Umbilical cord (tissue), 2 donors: ENCODE results near the gene ST3GAL2. TPM values are rescaled to one million over a fixed set of nuclear protein-coding genes. Genes with fewer than 3 reads are reported as not detected.

ENCODE experiments used
- DNase-seq: peaks from one replicate; pipeline ENCODE4 v3.0.0-alpha.2; 2015; ENCODE audit warnings: low spot score
- total RNA-seq: library from RNA; depleted of rRNA; stranded (reverse); fragments of >200 nt; gene quantifications from one replicate; pipeline ENCODE4 v1.2.3, GENCODE V29; 2014; ENCODE audit warnings: low replicate concordance; ENCODE audit not compliant: insufficient read depth

Gene ST3GAL2
- total RNA-seq, 1 donor from 2014 or later, result 21.7 TPM

DNA sequence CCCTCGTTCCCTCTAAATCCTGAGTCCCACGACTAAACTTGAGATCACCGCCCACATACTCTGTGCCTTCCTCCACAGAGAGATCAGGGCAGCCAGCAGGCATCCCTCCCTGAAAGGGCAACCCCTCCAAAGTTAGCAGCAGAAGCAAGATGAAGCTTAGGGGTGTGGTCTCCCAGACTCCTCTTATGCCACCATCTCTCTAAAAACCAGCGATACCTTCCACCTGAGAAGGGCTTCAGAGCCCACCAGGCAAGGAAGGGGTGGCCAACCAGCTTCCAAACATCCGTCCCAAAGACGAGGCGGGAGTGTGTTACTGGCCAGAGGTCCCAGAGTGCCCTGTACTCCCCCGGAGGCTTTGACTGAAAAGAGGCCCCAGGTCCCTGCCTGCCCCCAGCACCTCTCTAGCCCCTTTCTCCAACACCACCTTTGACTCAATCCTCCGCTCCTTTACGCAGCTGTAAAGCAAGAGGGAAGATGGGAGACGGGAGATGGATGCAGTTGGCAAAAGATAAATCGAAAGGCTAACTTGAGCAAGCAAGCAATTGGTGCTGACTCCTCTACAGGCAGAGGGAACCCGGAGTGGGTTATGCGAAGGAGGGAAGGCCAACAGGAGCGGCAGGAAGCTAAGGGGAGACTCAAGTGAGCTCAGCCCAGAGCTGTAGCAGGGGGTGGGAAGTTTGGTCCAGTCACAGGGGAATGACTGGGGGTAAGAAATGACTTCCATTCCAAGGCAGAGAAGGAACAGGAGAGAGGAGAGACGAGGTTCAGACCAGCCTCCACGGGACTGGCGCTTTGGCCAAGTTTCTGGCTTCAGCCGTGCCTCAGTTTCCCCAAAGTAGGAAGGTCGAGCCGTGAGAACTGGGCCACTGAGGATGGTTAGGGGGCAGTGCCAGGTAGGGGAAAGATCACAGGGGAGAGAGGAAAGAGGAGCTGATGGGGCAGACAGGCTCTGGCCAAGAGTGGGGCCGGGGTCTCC, 1.0 kb downstream of the ST3GAL2 start:
- DNase-seq, result peak; percentile 71

DNA sequence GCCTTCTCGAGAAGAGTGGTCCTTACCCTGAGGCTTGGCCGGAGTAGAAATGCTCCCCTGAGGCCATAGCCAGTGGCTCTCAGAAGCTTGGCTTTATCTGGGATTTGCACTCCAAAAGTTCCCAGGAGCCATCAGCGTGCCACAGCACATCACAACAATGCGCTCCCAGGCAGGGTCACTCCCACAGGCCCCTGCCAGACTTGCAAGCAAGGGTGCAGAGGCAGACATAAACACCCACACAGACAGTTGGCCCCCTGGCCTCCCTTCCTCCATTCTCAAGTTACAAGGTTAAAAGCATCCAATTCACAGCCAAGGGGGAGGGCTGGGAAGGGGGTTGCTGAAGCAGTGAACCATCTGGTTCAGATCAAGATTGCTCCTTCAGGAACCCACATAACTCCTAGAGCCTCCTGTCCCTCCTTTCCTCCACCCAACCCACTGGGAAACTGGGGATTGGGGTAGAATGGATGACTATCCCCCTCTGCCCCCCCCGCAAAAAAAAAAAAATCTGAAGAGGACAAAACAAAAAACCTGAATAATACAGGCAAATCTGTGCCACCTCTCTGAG, 1.8 kb downstream of the ST3GAL2 start:
- DNase-seq, result peak; percentile 90

DNA sequence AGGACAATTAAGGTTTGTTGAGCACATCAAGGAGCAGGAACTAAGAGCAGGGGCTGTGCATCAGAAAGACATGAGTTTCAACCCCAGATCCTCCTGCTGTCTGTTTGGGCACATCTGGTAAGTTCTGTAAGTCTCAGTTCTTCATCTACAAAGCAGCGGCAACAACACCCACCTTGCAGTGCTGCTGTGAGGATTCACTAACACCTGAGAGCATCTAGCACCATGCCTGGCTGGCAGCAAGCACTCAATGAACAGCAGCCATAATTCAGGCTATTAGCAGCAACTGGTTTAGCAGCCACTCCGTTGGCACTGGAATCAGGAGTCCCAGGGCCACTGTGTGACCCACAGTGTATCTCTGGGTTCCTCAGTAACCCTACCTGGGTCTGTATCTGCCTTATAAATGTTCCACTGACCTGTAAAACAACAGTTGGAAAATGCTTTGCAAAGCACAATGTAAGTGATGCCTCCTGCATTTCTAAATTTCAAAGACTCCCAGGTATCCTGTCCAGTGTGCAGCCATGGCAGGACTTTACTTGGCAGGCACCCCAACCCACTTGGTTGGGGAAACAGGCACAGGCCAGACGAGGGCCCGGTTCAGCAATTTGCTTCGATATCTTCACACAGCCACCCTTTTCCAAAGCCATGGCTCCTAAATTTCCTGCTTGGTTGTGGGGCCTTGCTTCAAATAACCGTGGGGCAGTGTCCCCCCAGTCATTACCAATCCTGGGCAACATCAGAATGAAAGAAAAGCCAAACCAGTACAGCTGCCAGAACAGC, 4.2 kb downstream of the ST3GAL2 start:
- DNase-seq, result no peak

DNA sequence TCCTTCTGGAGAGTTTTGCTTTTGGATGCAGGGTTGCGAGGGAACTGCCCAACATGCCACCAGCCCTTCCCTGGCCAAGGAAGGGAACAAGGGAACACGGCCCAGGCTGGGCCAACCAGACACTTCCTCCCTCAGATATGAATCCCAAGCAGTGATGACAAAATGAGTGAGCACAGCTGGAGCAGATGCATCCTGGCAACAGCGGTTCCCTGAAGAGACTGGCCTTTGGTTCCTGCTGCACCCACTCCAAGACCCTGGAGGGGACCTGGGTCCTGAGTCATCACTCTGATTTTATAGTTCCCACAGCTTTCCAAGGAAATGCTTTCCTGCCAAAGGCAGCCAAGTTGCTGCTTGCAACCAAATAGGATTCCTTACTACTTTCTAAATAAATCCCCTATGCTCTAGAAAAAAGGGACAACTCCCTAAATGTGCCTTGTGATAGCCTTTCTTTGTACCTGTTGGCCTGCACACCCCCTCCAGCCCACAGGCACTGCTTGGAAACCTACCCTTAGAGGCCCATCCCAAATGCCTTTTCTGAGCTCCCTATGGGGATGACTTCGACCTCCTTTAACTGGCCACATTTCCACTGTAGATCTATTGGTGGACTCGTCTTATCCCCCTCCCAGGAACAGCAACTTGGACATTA, 5.3 kb downstream of the ST3GAL2 start:
- peak; percentile 90 for DNase-seq

DNA sequence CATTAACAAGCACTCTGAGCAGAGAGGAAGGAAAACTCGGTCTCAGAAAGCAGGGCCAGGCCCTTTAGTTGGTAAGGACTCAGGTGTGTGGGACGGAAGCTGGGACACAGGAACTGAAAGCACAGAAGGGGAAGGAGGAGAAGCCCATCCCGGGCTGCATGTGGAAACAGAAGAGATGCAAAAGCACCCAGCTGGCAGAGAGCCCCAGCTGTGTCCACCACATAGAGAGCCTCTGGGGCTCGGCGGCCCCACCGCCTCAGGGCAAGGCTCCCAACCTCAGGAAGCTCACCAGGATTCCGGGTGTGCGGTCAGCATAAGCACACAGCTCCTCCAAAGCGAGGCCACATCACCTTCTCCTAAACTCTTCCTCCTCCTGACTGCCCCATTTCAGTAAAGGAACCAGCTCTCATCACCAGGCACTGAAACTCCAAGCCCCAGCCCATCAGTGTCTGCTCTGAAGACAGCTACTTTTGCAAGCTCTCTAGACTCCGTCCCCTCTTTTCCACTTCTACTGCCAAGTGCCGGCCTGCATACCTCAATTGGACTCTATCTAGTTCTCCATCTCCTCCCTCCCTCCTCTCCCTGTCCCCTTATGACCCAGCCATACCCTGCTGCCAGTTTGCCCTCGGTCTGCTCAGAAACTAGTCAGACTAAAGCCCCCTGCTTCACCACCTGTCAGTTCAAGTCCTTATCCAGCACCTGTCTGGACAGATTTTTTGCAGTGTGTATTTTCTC, 6.0 kb downstream of the ST3GAL2 start:
- peak; percentile 55 for DNase-seq

DNA sequence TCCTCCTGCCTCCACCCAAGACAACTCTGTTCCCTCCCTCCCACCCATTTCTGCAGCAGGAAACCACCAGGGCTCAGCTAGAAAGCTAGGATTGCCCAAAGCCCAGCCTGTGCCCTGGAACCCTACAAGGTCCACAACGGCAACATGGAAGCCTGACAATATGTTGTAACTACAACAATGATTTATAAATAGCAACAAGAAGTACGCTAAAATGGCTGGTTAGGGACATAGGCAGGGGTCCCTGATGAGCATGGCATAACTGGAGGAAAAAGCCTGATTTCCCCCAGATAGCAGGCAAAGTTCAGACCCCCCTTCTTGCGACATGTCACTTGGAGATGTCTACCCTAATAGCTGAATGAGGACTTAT, 6.6 kb downstream of the ST3GAL2 start:
- DNase-seq, result no peak

DNA sequence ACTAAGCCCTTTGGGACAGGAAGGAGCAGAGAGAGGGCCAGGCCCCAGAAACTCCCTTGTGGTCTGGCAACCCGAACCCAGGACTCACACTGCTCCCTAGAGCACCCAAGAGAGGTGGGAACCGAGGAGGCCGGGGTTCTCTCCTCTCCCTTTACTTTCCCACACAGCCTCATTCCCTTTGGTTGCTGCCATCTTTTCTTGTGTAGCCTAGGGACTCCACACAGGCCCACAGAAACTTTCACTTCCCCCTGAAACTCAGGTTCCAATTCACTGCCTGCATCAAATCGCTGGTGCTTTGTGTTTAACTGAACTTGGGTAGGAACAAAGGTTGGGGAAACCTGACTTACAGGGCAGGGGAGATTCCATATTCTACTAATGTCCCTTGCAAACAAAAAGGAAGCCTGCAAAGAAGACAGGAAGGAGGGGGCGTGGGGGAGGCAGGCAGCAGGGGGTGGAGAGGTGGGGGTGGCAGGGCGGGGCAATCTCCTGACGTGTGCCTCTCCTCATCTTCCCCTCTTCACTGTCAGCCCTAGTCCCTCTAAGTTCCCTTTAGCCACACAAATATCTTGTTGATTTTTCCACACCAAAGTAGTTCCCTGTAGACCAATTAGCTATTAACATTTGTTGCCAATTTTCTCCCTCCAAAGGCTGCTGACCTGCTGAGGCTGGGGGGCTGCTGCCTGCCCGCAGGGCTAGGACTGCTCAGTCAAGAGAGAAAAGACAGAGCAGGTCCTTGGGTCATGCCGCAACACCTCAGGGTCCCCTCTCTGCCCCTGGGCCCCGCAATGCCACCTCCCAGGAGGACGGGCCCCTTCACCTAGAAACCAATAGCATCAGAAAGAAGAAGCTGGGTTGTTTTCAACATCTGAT, 8.0 kb downstream of the ST3GAL2 start:
- DNase-seq, result peak; percentile 42

DNA sequence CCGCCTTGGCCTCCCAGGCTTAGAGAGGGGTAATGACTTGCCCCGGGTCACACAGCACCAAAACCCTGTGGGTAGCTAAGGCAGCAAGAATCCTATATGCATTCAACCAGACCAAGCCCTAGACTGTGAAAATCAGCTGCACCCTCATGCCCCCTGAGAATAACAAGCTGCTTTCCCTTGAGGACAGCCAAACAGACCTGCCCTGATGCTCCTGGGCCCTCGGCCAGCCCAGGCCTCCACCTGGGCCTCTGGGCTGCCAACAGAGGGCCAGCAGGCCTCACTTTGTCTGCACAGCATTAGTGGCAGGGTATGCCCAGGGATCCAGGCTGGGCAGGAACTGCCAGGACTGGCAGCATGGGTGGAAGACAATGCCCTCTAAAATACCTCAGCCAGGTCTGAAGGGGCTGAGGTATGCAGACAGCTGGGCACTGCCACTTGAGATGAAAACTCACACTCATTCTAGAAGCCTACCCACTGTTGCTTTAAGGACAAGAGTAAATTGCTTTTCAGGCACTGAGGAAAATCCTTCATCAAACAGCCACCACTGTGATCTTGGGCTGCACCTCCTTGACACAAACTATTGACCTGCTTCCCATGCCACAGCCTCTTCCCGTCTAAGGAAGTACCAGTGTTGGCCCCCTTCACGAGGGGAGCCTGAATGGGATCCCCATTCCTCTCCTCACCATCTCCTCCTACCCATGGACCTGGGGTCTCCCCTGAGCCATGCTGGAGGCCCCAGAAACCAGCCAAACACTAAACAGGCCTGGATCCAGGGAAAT, 8.8 kb downstream of the ST3GAL2 start:
- DNase-seq, result no peak

DNA sequence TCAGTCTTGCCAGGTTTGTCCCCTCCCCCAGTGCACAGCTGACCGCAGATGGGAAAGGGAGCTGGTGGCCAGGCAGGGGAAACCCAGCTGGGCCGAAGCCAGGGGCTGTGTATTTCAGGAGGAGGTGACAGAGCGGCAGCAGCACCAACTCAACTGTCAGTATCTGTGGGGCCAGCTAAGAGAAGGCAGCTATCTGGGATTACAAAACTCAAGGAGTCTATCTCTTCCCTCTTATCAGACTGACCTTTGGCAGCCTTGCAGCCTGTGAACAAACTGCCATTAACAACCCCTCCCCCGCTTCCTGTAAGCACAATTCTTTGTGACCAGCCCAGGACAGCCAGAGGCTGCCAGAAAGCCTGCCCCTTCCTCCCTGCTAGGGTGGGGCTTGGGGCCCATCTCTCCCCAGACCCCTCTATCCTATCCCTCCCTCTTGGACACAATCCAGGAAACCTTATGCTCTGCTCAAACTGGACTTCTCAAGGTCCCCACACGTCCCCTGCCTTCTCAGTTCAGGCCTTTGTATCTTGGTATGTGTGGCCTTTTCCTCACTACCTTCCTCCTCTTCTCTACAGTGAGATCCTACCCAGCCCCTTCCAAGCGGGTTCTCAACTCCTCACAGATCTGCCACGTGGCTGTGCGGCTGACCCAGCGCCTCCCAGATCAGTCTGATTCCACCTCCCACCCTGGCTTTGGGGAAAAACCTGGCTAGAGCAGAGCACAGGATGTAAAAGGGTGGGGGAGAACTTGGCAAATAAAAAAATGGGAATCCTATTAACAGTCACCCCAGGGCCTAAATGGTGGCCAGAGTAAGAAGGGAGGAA, 10.5 kb downstream of the ST3GAL2 start:
- DNase-seq, result peak; percentile 98

DNA sequence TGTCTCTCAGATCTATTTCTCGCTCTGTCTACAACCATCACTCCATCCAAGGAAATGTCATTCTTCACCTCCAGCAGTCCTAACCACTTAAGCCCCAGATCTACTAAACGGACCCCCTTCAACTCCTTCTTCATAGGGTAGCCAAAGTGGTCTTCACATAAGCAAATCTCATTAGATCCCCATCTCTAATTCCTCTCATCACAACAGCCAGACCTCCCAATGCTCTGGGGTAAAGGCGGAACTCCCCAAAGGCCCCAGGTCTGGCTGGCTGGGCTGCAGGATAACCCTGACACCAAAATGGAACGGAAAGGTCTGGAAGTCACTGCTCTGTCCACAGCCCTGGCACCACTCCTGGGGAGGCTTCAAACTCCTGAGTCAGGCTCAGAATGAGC, 11.1 kb downstream of the ST3GAL2 start:
- no peak for DNase-seq

DNA sequence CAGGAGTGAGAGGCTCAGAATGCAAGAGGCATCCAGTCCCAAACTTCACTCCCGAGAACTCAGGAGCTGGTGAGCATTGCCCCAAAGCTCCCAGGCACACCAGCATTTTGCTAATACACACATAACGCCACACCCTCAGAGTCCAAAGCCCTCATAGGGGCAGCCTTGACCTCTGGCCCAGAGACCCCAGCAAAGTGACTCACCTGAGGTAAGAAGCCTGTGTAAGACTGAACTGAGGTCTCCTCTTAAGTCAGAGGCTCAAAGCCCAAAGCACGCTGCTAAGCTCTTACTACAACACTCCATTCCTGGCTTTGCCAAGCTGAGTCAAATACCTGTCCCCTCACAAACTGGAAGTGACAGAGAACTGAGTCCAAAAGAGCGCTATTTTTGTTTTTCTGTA, 16.4 kb downstream of the ST3GAL2 start:
- DNase-seq, result no peak

DNA sequence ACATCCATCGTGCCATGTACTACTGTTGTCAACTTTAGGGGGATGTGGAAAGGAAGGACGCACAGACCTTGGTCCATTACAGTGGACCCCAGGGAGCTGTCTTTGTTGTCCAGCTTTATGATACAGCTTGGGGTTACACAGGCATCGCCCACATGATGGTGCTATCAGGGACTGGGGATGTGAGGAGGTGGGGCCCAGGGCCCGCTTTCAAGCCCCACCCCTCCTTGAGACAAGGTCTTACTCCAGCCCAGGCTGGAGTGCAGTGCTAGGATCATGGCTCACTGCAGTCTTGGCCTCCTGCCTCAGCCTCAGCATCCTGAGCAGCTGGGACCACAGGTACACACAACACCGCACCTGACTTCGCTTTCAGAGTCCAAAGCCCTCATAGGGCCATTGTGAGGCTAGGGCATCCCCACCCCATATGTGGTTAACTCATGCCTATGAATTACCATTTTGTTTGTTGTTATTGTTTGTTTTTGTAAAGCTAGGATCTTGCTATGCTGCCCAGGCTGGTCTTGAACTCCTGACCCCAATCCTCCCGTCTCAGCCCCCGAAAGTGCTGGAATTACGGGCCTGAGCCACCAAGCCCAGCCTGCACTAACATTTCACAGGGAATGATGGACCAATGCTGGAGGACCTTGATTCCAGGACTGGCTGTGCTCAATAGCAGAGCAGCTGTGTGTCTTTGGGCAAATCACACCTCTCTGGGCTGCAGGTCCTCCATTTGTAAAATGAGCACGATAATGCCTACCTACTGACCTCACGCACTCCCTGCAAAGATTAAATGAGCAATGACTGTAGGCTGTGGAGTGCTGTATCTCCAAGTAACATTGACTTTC, 17.2 kb downstream of the ST3GAL2 start:
- no peak for DNase-seq

DNA sequence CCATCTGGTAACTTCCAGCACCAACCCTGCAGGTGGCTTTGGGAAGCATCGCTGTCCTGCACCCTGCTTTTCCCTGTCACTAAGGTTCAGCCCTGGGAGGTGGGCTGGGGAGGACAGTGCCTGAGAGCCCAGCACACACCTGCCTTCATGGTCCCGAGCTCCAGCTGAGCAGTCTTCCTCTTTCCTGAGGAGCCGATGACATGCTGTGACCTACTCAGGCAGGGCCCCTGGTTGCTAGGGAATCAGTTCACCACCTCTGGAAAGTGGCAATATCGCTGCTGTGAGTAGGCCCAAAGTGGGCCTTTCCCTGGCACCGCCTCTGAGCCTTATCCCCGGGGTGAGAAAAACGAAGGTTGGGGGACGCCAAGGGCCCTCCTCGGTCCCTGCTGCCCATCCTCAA, 17.9 kb downstream of the ST3GAL2 start:
- DNase-seq, result no peak

DNA sequence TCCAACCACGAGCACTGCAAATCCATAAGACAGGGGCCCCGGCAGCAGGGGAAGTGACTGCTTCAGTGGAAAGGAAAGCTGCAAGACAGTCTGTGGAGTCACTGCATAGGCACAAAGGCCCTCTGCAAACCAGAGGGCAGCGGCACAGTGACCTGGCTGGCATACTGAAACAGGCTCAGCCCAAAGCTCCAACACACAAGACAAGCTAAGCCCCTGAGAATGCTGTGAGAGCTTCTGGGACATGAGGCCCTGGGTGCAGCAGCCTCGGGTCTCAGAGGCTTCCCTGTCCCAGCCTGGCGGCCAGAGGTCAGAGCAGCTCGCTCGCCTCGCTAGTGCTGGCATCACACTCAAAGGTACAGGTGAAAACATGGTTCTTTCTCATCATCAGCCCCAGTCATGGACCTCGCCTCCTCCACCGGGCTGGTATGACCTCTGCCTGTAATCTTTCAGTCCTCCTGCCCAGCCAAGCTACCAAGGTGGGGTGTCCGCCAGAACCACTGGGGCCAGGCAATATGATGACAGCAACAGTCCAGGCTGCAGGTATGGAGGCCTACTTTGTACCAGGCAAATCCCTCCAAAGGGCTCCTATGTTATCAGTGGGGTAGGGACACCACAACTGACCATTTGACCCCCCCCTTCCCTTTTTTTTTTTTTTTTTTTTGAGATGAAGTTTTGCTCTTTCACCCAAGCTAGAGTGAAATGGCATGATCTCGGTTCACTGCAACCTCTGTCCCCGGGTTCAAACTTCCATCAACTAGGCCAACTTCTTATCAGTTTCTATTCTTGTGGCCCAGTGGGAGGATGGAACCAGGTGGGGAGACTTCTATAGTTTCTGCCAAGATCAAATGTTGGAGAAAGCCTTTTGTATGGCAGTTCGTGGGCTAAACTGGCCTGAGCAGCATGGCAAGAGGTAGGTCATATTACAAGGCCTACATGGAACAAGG, 19.2 kb downstream of the ST3GAL2 start:
- no peak for DNase-seq

DNA sequence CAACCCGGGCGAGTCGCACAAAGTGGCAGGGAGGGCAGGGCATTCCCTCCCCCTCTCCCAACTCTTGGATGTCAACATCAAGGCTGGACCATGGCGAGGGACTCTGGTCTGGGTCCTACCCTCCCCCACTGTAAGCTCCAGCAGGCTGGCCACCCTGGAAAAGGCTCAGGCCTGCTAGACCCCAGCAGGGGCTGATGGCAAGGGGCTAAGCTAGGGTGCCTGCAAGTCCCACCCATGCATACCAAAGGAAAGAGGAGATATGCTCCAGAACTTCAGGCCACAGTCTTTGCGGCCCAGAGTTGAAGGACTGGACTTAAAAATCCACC, 19.9 kb downstream of the ST3GAL2 start:
- no peak for DNase-seq

DNA sequence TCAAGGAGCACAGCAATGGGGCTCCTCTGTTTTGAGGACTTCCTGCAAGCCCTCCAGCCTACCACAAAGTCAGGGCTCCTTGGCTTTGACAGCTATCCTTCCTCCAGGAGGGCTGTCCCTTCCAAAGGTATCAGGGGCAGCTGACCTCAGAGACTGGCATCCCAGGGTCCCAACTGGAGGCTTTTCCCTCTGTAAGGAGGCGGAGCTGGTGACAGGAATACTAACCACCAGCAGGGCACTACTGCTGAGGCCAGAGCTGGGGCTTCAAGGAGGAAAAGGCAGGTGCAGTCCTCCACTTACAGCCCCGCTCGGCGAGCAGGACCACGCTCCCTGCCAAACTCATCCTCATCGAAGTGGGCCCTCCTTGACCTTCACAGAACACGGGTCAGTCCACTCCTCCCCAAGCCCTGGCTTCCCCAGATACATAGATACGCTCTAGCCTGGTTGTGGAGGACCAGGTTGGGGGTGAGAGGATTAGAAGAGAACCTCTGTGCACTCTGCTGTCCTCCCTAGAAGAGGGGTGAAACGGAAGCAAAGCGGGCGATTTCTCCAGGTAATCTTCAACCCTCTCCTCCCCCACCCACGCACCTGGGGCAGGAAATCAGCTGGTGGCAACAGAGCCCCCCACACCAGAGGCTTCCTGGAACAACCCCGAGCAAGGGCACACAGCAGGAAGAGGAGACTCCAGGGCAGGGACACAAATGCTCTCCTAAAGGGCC, 20.5 kb downstream of the ST3GAL2 start:
- DNase-seq, result no peak
